KBM-7 (cell line): ENCODE measurements around the gene MCTP1.
"Not testable (repeated sequence)": the region's sequence is repeated elsewhere in the genome, so short reads cannot be mapped to it uniquely, and the experiment has no call there.

ENCODE experiments used
- DNase-seq: peaks from one replicate; pipeline ENCODE4 v3.0.0-alpha.2; 2015
- in situ Hi-C: fragments of 300-500 bp; cut with MboI; formaldehyde crosslinking; loops from 2 replicates; pipeline ENCODE4 v1.14.3; 2020; ENCODE audit warnings: low sequenced_read_pairs, low pct_unique_long_range_greater_than_20kb, mixed read lengths

Gene MCTP1

DNA sequence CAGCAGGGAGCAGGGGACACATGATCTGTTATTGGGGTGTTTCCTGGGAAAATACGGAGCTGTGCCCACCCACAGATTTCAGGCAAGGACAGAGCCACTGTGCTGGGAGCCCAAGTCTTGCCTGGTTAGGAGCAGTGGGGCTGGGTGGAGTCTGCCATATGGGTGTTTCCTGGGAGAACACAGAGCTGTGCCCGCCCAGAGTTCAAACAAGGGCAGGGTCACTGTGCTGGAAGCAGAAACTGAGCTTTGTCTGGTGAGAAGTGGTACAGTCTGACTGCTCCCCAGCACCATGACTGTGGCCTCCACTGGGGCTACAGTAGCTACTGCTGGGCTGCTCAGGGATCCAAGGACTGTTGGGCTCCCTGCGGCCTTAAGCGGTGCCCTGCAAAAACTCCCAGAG is 135.5 kb downstream of the MCTP1 start:
- DNase-seq = no peak
- in situ Hi-C loops = no loop called here

- in situ Hi-C loops = no loop called here
- DNase-seq = no peak
Measured at GRCh38 chr5:95148453-95148852, 136.4 kb downstream of the MCTP1 start.

DNA sequence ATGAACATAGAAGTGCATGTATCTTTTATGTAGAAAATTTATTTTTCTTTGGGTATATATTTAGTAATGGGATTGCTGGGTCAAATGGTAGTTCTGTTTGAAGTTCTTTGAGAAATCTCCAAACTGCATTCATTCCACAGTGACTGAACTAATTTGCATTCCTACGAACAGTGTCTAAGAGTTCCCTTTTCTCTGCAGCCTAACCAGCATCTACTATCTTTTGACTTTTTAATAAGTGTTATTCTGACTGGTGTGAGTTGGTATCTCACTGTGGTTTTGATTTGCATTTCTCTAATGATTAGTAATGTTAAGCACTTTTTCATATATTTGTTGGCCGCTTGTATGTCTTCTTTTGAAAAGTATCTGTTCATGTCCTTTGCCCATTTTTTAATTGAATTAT is 141.0 kb downstream of the MCTP1 start:
- DNase-seq, in situ Hi-C loops: not testable (repeated sequence)

- in situ Hi-C loops = no loop called here
- DNase-seq = no peak
Measured at GRCh38 chr5:95142145-95142544, 142.7 kb downstream of the MCTP1 start.

GRCh38 chr5:95141141-95141540 is 143.8 kb downstream of the MCTP1 start:
- in situ Hi-C loops = no loop called here
- no peak for DNase-seq

GRCh38 chr5:95134326-95134725 is 150.6 kb downstream of the MCTP1 start:
- in situ Hi-C loops = no loop called here
- DNase-seq = no peak

GRCh38 chr5:95132096-95132495 is 152.8 kb downstream of the MCTP1 start:
- in situ Hi-C loops = no loop called here
- DNase-seq = no peak

DNA sequence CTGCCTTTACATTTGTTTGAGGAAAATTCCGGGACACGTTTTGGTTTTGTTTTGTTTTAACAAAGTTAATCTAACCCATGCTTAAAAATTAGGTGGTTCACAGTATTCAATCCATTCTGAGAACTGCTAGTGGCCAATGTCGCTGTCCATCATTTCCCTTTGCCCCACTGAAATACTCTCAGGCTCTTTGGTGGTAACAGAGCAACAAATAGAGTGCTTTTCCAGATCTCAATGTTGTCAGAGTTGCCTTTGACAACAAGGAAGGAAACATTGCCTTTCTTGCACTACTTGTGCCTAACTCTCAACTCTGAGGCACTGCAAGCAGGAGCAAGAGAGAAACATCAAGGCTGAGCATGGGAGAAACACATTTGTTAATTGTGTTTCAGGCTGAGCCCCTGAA is 154.0 kb downstream of the MCTP1 start:
- DNase-seq = no peak
- in situ Hi-C loops = no loop called here

DNA sequence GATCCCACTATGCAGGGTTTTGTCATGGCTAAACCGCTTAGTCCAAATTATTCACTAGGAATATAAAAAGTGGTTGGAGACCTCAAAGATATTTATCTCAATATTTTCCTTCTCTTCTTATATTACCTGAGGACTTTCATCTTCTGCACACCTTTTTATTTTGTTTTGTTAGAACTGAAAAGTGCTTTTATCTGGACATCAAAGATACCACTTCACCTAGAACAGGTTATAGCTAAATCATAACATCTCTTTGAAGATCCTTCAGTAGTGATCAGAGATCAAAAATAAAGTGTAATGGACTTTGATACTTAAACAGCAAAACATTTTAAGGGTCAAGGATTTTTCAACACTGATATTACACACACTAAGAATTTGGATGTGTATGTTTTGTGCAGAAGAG is 160.2 kb downstream of the MCTP1 start:
- no peak for DNase-seq
- in situ Hi-C loops = no loop called here

DNA sequence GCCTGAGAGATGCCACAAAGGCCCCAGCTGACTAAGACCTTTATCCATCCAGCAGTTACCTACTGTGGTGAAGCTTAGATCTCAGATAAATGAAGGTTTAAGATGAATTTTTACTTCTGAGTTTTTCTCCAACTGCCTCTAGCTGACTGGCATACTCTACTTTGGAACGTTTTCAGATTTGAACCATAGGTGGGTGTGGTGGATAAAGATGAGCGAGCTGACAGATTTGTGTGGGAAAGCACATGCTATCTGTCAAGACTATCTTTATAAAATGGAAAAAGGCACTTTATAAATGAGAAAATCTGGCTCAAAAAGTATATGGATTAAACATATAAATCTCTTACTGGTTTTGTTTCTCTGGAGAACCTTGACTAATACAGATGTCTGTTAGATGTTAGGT is 160.8 kb downstream of the MCTP1 start:
- in situ Hi-C loops = no loop called here
- no peak for DNase-seq

- in situ Hi-C loops = no loop called here
Measured at GRCh38 chr5:95114902-95115301, 170.0 kb downstream of the MCTP1 start.

GRCh38 chr5:95114305-95114704 is 170.6 kb downstream of the MCTP1 start:
- in situ Hi-C loops = no loop called here
- DNase-seq = no peak

More at GRCh38 chr5:95114902-95115301, 170.0 kb downstream of the MCTP1 start:
- no peak for DNase-seq

DNA sequence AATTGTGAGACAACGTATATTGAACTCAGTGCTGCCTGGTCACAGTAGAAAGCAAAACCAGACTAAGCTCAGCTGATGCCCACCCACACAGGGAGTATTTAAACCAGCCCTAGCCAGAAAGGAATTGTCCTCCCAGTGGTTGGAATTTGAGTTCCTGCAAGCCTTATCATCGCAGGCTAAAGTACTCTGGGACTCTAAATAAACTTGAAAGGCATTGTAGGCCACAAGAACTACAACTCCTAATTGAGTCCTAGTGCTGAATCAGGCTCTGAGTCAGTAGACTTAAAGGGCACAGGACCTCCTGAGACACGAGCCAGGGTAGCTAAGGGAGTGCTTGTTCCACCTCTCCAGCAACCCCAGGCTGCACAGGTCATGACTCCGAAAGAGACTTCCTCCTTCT is 171.4 kb downstream of the MCTP1 start:
- DNase-seq = no peak
- in situ Hi-C loops = no loop called here

DNA sequence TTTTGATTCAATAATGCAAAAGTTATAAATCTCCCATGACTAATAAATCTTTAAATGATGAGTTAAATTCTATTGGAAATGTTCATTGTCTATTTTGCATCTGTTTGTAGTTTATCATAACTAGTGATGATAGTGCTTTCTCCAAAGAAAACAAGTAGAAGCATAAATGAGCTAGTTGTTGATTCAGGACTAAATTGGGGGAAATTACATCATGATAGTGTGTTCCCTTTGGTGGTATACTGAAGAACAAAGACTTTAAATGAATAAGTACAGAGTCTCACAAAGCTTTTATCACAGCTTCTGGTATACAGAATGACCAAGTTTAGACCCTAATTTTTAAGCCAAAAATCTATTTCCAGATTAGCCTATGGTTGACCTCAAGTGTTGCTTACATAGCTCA is 173.8 kb downstream of the MCTP1 start:
- in situ Hi-C loops = no loop called here
- no peak for DNase-seq

DNA sequence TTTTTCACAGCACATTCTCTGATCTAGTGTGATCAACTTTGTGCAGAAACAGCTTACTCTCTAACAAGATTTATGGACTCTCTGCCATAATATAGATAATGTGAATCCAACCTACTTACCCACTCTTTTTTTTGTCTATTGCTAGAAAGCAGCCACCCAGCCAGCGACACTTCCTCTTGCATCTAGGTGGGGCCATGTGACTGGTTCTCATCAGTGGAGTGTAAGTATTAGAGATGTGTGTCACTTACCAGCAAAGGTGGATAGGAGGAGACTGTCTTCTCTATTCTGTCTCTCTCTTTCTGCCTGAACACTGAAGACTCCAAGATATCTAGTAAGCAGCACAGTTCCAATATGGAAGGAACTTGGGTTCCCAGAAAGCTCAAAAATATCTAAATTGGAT is 174.8 kb downstream of the MCTP1 start:
- in situ Hi-C loops = no loop called here
- DNase-seq = peak; percentile 24

DNA sequence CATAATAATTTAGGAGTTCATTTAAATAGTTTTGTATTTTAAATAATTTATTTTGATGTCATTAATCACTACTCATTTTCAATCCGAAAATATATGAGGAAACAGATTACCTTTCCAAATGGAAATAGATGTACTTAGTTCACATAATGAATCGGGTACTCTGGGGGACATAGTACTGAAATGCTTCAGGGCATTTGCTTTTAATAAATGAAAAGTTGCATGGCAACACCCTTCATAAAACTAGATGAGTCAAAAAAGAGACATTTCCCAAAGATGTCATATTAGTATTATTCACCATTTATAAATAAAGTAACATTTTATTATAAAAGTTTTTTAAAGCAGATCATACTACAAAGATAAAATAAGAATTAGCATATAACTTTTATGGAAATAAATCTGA is 177.8 kb downstream of the MCTP1 start:
- DNase-seq = no peak
- in situ Hi-C loops = no loop called here

DNA sequence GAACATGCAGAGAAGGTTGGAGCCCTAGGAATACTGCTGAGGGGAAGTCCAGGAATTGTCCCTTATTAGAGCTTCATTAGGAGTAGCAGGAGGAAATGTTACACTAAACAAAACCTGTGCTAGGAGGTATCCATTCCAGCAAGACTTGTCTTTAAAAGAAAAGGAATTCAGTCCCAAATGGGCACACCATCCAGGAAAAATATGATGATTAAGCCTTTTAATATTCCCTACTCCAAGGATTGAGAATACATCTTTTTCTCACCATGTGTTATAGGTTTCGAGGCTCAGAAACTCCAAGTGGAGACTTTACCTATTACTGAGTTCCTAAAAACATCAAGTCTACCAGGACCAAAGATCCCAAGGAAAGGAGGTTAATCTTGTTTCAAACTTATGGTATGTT is 179.3 kb downstream of the MCTP1 start:
- in situ Hi-C loops = no loop called here
- DNase-seq = no peak

DNA sequence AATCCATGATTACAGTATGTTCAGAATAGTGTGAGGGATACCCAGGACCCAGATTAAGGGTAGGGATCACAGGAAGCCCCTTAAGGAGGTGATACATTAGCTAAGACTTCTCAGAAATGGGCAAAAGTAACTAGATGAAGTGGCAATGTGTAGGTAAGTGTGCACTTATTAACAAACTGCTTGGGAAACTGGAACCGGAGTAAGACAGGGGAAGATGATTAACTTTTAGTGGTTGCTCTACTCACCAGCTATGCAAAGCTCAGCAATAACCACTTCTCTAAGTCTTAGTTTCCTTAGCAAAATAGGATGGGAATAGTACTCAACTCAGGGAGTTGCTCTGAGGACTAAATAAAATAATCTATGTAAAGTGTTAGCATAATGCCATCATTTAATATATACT is 182.2 kb downstream of the MCTP1 start:
- in situ Hi-C loops = no loop called here
- no peak for DNase-seq

- in situ Hi-C loops = no loop called here
- no peak for DNase-seq
Measured at GRCh38 chr5:95102080-95102479, 182.8 kb downstream of the MCTP1 start.

DNA sequence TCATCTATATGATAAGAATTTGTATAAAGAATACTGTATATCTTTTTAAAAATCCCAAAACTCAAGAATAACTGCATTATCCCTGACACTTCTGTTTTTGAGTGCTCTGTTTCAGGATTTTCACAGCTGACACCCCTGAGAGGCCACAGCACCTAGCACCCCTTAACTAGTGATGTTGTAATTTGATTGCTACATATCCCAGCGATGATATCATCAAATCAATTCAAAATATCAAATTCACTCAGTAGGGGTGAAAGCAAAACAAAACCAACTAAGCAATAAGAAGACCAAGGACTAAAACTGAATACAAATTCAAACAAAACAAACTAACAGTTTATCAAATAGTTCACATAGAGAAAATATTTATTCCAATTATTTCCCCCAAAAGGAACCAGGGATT is 184.3 kb downstream of the MCTP1 start:
- in situ Hi-C loops = no loop called here
- DNase-seq = no peak

DNA sequence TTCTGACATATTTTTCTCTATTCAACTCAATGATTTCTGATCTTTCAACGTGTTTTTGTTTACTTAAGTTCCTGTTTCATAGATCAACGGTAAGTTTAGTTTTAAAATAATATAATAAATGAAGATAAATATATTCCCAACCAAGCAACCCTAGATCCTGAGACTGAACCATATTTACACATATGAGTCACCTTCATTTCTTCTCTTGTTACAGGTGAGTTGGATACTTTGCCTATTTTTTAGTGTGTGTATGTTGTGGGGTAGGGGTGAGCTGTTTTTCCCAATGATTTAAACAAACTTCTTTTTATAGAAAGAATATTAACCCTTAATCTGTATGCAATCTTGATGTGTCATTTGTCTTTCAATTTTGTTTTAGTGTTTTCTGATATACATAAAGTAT is 186.9 kb downstream of the MCTP1 start:
- in situ Hi-C loops = no loop called here
- DNase-seq = no peak

- no peak for DNase-seq
- in situ Hi-C loops = no loop called here
Measured at GRCh38 chr5:95093211-95093610, 191.7 kb downstream of the MCTP1 start.
